HepG2 (cell line): Measurements from ENCODE around the gene ZFAND2B. TPM values are rescaled to one million over a fixed set of nuclear protein-coding genes. Genes with fewer than 3 reads are reported as not detected.

ENCODE experiments used
- DPF2 ChIP-seq: sonication (generic); formaldehyde crosslinking; IDR thresholded peaks from 2 replicates; pipeline ENCODE4 v1.4.0; 2020; ENCODE audit warnings: mild to moderate bottlenecking, low read depth, missing genetic modification reagents, borderline replicate concordance
- HINFP ChIP-seq: sonication (generic); formaldehyde crosslinking; IDR thresholded peaks from 2 replicates; pipeline ENCODE4 v1.4.0; 2020; ENCODE audit warnings: low read depth, mild to moderate bottlenecking, missing genetic modification reagents
- HNRNPK ChIP-seq: fragments of 200-400 bp; formaldehyde crosslinking; IDR thresholded peaks from 2 replicates; pipeline ENCODE4 v1.6.1; 2018; ENCODE audit warnings: low read length, low read depth, moderate library complexity, mild to moderate bottlenecking; ENCODE audit not compliant: poor library complexity, severe bottlenecking
- MATR3 ChIP-seq: sonication (generic); formaldehyde crosslinking; IDR thresholded peaks from 2 replicates; pipeline ENCODE4 v1.4.0; 2020; ENCODE audit warnings: missing genetic modification reagents
- PHF21A ChIP-seq: sonication (generic); formaldehyde crosslinking; IDR thresholded peaks from 2 replicates; pipeline ENCODE4 v1.5.0; 2020; ENCODE audit warnings: mild to moderate bottlenecking, missing genetic modification reagents
- PHF5A ChIP-seq: IDR thresholded peaks from one replicate; pipeline ENCODE4 v1.6.1; 2018; ENCODE audit warnings: low read depth, missing genetic modification reagents; ENCODE audit not compliant: unreplicated experiment
- SMYD3 ChIP-seq: sonication (generic); formaldehyde crosslinking; IDR thresholded peaks from 2 replicates; pipeline ENCODE4 v1.8.1; 2023; ENCODE audit warnings: mild to moderate bottlenecking, missing genetic modification reagents
- ZBTB40 ChIP-seq, 2 experiments: fragments of 450-650 bp in 1 of 2; sonication (generic) in 1 of 2; formaldehyde crosslinking in 1 of 2; IDR thresholded peaks; 2 replicates each; pipeline versions ENCODE4 v1.6.1 to v1.8.0; 2016 to 2022; ENCODE audit warnings: antibody characterized with exemption in 1 of 2, mild to moderate bottlenecking in 1 of 2, missing genetic modification reagents in 1 of 2
- ZBTB42 ChIP-seq: sonication (generic); formaldehyde crosslinking; IDR thresholded peaks from 2 replicates; pipeline ENCODE4 v1.5.0; 2020; ENCODE audit warnings: mild to moderate bottlenecking, missing genetic modification reagents
- ZBTB49 ChIP-seq: sonication (generic); formaldehyde crosslinking; IDR thresholded peaks from 2 replicates; pipeline ENCODE4 v1.4.0; 2020; ENCODE audit warnings: missing genetic modification reagents, borderline replicate concordance
- ZNF496 ChIP-seq: sonication (generic); formaldehyde crosslinking; IDR thresholded peaks from 2 replicates; pipeline ENCODE4 v1.8.1; 2023; ENCODE audit warnings: mild to moderate bottlenecking, moderate library complexity, missing genetic modification reagents; ENCODE audit not compliant: insufficient replicate concordance
- ZNF660 ChIP-seq: sonication (generic); formaldehyde crosslinking; IDR thresholded peaks from 2 replicates; pipeline ENCODE4 v1.5.1; 2020; ENCODE audit warnings: mild to moderate bottlenecking, low read depth, missing genetic modification reagents, borderline replicate concordance
- ZNF672 ChIP-seq: sonication (generic); formaldehyde crosslinking; IDR thresholded peaks from 2 replicates; pipeline ENCODE4 v1.8.1; 2022; ENCODE audit warnings: missing genetic modification reagents
- ZNF777 ChIP-seq: sonication (generic); formaldehyde crosslinking; IDR thresholded peaks from 2 replicates; pipeline ENCODE4 v1.4.0; 2020; ENCODE audit warnings: missing genetic modification reagents
- ZNF782 ChIP-seq: sonication (generic); formaldehyde crosslinking; IDR thresholded peaks from 2 replicates; pipeline ENCODE4 v1.4.0; 2020; ENCODE audit warnings: missing genetic modification reagents, mild to moderate bottlenecking, borderline replicate concordance
- ZSCAN22 ChIP-seq: sonication (generic); formaldehyde crosslinking; IDR thresholded peaks from 2 replicates; pipeline ENCODE4 v1.4.0; 2020; ENCODE audit warnings: mild to moderate bottlenecking, missing genetic modification reagents
- polyA plus RNA-seq, 8 experiments: library from polyadenylated mRNA; depleted of rRNA in 3 of 8; stranded (reverse) in 7 of 8; unstranded in 1 of 8; fragments of >200 nt; fragmentation: Illumina TruSeq in 4 of 8; extraction: Trizol in 4 of 8; gene quantifications; 2 replicates each; pipeline versions ENCODE4 v1.2.1 to v1.2.3, GENCODE V29; 2011 to 2016; ENCODE audit warnings: low read depth in 4 of 8, missing spikeins in 1 of 8, mixed read lengths in 1 of 8; ENCODE audit not compliant: insufficient read depth in 1 of 8
- total RNA-seq, 5 experiments: library from RNA; depleted of rRNA; stranded (reverse); fragments of >200 nt; fragmentation: Illumina TruSeq; extraction: Trizol; gene quantifications; 2 replicates each; pipeline ENCODE4 v1.2.3, GENCODE V29; 2016; ENCODE audit warnings: low read depth in 1 of 5

Gene ZFAND2B
- total and polyA plus RNA-seq, 2 of the 13 experiments (the other 11 are each of a cell fraction or from before 2014, with no cell fraction given): 53.3 to 115 TPM

DNA sequence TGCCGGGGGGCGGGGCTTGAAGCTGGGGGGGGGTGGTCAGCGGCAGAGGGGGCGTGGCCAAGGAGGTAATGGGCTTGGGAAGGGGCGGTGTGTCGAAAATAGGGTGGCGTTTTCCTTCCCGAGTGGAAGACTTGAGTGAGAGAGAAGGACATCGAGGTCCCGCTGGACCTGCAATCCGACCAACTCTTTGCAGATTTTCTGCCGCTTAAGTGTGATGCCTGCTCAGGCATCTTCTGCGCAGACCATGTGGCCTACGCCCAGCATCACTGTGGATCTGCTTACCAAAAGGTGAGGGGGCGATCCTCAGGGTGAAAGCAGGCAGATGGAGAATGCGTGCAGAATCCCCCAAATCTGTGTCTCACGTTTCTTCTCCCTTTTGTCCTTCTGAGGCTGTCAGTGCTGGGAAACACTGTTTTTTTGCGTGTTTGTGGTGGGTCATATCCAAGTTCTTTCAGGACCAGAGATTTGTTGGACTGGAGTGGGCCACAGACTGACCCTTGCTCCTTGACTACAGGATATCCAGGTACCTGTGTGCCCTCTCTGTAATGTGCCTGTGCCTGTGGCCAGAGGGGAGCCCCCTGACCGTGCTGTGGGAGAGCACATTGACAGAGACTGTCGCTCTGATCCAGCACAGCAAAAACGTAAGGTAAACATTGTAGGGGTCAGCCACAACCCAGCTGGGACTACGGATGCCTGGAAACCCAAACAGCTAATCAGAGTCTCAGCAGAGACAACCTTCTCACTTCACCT lies 727 bp downstream of the ZFAND2B start (continued):
- TF ChIP-seq ZBTB49 (no peak), MATR3 (CRISPR knock-in tag) (no peak), ZNF660 (CRISPR knock-in tag) (no peak), ZBTB40 (IDR thresholded peaks at IDR 0.05) (no peak), ZBTB40 (CRISPR knock-in tag; IDR thresholded peaks at IDR 0.05) (no peak), HINFP (CRISPR knock-in tag) (peak; percentile 65; the same call in 1 of the 2 replicates), ZNF672 (no peak), HNRNPK (no peak), ZNF777 (CRISPR knock-in tag) (no peak), ZBTB42 (CRISPR knock-in tag) (no peak), PHF5A (CRISPR knock-in tag) (no peak), ZSCAN22 (CRISPR knock-in tag) (no peak), SMYD3 (no peak), ZNF782 (CRISPR knock-in tag) (0 out of 2 replicates have a peak, but pooled peaks have one; percentile 62), ZNF496 (CRISPR knock-in tag) (no peak), PHF21A (CRISPR knock-in tag) (no peak), DPF2 (no peak)
